ENCODE data around the gene TRIM66.

The TRIM66 gene

GRCh38 chr11:8654503-8654902 is 28.0 kb downstream of the TRIM66 start:
- DNase-seq, result no peak

DNA sequence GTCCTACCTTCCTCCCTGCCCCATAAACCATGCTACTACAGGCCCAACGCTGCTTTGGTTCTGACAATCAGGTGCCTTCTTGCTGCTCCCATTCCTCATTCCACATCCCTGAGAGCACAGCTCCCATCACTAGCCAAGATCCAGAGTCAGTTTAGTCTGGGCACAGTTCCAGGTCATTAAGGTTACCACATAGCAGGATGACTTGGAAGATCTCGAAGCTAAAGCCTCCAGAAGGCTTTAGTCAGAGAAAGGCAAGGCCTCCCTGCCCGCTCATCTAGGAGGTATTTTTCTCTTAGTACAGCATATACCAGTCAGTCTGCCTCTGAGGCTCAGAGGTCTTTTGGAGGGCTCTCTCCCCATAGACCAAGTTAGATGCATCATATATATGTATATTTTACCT is 30.3 kb downstream of the TRIM66 start:
- no peak for DNase-seq

DNA sequence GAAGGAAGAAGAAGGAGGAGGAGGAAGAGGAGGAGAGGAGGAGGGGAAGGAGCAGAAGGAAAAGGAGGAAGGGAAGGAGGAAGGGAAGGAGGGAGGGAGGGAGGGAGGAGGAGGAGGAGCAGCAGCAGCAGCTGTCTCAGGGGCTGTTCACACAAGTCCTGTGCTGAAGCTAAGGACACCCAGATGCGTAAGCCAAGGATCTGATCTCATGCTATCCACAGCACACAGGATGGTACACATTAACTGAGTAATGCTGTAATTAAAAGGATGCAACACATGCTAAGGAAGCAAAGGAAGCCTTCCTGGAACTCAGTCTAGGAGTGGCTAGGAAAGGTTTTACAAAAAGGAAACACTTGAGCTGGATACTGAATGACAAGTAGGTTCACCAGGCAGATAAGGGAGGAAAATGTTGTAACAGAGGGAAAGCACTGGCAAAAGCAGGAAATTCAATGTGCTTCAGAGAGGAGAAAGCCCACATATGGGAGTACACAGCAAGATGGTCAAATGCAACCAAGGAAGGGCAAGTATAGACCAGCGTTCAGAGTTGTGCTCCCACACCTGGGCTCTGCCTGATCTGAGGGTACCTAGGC is 32.0 kb downstream of the TRIM66 start:
- no peak for DNase-seq

- DNase-seq, result no peak
Measured at GRCh38 chr11:8649361-8649760, 33.1 kb downstream of the TRIM66 start.

GRCh38 chr11:8646873-8647272 is 35.6 kb downstream of the TRIM66 start:
- no peak for DNase-seq

GRCh38 chr11:8642196-8642841 is 40.1 kb downstream of the TRIM66 start:
- DNase-seq, result no peak

GRCh38 chr11:8641332-8641731 is 41.1 kb downstream of the TRIM66 start:
- DNase-seq, result no peak

GRCh38 chr11:8640267-8640906 is 42.1 kb downstream of the TRIM66 start:
- no peak for DNase-seq

- DNase-seq, result no peak
Measured at GRCh38 chr11:8639655-8640054, 42.8 kb downstream of the TRIM66 start.

- no peak for DNase-seq
Measured at GRCh38 chr11:8638300-8638699, 44.2 kb downstream of the TRIM66 start.

GRCh38 chr11:8636127-8636526 is 46.3 kb downstream of the TRIM66 start:
- DNase-seq, result no peak

DNA sequence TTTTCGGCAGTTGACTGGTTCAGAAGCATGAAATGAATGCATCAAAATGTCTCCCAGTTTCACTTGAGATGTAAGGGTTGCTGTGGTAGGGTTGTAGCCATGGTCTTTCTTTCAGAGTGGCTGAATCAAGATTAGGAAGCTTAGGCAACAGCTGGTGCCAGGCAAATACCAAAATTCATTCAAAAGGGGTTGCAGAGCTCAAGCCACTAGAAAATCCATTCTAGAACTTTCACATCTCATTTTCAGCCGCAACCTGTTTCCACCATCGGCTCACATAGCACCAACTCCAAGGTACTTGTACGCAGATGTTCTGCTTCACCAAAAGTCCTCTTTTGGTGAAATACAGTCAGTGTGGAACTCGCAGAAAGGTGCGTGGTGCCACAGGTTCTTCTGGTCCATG is 48.0 kb downstream of the TRIM66 start:
- no peak for DNase-seq

GRCh38 chr11:8631395-8632118 is 50.9 kb downstream of the TRIM66 start:
- no peak for DNase-seq

DNA sequence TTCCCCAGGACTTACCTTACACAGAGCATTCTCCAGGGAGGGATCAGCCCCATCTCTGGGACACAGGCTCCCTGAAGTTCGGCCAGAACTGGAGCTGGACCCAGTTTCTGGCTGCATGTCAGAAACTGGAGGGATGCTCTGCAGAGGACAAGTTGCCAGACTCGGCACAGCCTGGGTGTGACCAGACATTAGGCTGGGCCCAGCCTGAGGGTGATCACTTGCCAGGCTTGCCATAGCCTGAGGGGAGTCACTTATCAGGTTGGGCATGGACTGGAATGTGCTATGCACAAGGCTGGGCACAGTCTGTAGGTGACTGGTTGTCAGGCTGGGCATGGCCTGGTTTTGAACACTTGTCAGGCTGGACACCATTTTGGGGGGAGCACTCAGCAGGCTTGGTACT is 57.8 kb downstream of the TRIM66 start:
- no peak for DNase-seq

DNA sequence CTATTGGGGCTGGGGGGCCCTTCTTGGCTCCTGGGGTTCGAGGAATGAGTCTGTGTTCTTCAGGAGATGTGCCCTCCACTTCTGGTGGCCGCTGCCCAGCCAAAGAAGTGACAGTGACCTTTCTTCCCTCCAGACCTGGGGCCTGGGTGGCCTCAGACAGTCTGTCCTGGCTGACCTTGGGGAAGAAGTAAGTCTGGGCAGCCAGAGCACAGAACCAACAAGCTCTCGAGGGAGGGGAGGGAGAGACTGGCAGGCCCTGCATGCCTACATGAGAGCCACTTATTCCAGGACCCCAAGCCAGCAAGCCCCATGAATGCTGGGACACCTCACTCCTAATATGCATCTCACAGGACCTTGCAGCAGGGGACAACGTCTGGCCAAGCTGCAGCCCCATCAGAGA is 61.3 kb downstream of the TRIM66 start:
- no peak for DNase-seq

DNA sequence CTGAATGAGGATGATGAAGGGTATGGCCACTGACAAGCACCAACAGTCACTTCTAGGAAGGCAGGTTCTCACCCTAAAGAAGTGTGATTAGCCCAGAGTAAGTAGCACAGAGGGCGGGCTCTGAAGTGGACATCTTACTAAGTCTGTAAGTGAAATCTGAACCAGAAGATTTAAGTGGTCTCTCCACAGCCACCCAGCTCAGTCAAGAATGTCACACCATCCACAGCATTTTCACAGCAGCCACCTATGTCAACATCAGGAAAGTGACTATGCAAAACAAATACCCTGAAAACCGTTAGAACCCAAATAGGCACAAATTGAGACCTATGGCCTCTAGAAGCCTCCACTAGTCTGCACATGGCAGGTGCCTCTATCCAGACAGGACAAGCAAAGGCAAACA is 65.4 kb downstream of the TRIM66 start:
- DNase-seq, result no peak

DNA sequence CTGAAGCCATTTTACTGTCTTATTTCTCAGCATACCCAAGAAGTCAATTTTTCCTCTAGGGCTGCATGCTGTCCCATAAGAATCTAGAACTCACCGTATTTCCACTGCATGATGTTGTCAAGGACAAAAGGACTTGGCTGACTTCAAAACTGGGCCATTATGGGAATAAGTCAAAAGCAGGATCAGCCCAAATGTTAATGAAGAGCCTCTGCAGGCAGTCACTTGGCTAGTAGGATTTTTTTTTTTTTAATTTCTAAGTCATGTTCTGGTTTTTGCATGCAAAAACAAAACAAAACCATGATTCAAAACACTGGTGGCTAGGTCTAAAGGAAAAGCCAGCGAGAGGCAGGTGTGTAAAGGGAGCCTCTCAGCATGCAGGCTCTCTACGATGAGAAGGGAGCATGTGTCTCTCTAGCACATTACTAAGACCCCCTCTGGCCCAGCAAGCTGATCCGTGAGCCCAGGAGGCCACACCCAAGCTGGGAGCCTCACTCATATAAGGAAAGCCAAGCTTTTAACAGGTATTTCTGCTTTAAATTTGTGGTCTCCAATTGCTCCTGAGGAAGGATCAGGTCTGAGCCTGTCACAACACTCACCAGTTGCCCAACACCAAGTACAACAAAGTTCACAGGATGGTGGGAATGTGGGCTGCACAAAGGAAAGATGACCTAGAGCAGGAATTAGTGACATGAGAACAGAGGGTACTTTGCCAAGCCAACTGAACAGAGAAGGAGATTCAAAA is 67.0 kb downstream of the TRIM66 start:
- no peak for DNase-seq

DNA sequence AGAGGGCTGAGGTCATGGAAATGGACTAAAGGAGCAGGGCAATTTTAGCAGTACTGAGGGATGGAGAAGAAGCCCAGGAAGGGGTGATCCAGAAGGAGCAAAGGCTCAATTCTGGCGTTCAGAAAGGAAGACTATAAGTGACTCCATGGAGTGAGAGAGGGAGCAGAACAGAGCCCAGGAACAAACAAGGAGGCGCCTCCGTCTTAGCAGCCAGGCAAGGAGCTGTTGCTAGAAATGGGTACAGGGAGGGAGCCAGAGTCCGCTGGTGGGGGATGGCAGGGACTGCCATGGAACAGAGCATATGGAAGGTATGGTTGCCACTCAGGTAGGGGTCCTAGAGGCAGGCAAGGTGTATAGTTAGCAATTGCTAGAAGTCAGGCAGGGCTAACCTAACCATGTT is 68.0 kb downstream of the TRIM66 start:
- no peak for DNase-seq

DNA sequence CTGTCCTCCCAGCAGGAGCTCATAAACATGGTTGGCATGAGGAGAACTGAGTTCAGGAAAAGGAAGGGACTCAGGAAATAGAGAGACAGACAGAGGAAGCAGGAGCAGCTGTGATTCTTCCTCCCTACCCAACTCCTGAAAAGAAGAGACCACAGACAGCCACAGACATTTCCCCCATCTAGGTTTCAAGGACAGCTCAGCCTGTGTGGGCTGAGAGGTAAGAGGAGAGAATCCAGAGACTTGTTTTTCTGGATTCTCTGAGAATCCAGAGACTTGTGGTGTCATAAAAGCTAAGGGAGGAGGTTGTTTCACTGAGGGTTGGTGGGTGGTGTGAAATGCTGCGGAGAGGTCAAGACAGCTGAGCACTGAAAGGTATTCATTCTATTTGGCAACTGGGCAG is 69.4 kb downstream of the TRIM66 start:
- DNase-seq, result no peak

DNA sequence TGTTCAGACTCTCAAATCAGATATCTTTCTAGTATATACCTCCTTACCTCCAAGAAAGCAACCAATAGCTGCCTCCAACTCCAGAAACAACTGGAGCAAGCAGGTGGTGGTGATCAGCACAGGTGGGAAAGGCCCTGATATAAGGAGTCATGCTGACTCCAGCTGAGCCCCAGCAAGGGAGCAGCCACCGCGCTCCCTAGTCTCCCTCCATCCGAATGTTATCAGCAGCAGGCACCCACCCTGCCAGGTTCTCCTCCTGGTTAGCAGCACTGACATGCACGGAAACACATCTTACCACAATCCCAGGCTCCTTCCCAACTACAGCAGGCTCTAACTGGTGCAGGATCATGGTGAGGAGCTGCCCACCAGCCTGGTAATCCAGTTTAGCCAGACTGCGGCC is 69.9 kb downstream of the TRIM66 start:
- no peak for DNase-seq

GRCh38 chr11:8610532-8611116 is 71.8 kb downstream of the TRIM66 start:
- no peak for DNase-seq

GRCh38 chr11:8608652-8609051 is 73.8 kb downstream of the TRIM66 start:
- DNase-seq, result no peak

Measured in activated effector memory CD4-positive, alpha-beta T cell treated with Interleukin-2 at 50 U/mL for 16 hours (primary cell).